GM12878 (cell line): ENCODE measurements around the gene NPAS3. TPM values are rescaled to one million over a fixed set of nuclear protein-coding genes. Genes with fewer than 3 reads are reported as not detected.

Experiments
- ATAC-seq: fragments of 200-7000 bp; cut with Tn5 transposase; 3 replicates; pipeline ENCODE4 v1.9.1; 2020; ENCODE audit warnings: mild to moderate bottlenecking, moderate library complexity
- BruUV-seq: library from RNA; stranded (reverse); fragments of 400-500 nt; replicated peaks from 2 replicates; lab custom pipeline; 2021; lab: Mats Ljungman, UMichigan
- CTCF ChIA-PET: fragments of 300-600 bp; sonication (Branson Sonifier 250); formaldehyde crosslinking; extraction: SDS; loops from one replicate; lab custom pipeline; 2021; ENCODE audit warnings: inconsistent platforms; lab: Yijun Ruan, JAX
- POLR2A ChIA-PET: fragments of 350-600 bp; formaldehyde crosslinking; extraction: SDS; loops from one replicate; lab custom pipeline; 2021; ENCODE audit warnings: inconsistent platforms; lab: Charles Lee
- RAD21 ChIA-PET: fragments of 300-600 bp; sonication (Branson Sonifier 250); formaldehyde crosslinking; loops from one replicate; lab custom pipeline; 2023; ENCODE audit warnings: antibody characterized with exemption; ENCODE audit not compliant: unreplicated experiment; lab: Charles Lee
- SMC1A ChIA-PET: fragments of 300-600 bp; sonication (Branson Sonifier 250); formaldehyde crosslinking; loops from one replicate; lab custom pipeline; 2023; ENCODE audit not compliant: unreplicated experiment, uncharacterized antibody; lab: Charles Lee
- DNase-seq: peaks from one replicate; pipeline ENCODE4 v3.0.0-alpha.2; 2011; ENCODE audit warnings: low read depth, low spot score
- FAIRE-seq: peaks from 3 replicates; lab custom pipeline; 2011; peaks lifted over from hg19 to GRCh38; lab: Jason Lieb, UNC
- H2AFZ ChIP-seq: 2 replicates; pipeline ENCODE4 v1.6.0; 2011; ENCODE audit warnings: low read depth, low read length, control low read depth; ENCODE audit not compliant: control insufficient read depth
- H3K27ac ChIP-seq: 2 replicates; pipeline ENCODE4 v1.5.1; 2011; ENCODE audit warnings: control low read depth; ENCODE audit not compliant: control insufficient read depth, insufficient read depth
- H3K27me3 ChIP-seq, 2 experiments: replicated peaks in 1 of 2; 2 replicates each; pipeline versions ENCODE4 v1.6.0 to v1.6.1; 2011; ENCODE audit warnings: low read length in 1 of 2; ENCODE audit not compliant: control insufficient read depth in 2 of 2, insufficient read depth in 2 of 2
- H3K36me3 ChIP-seq, 2 experiments: 2 replicates each; pipeline ENCODE4 v1.5.1; 2011; ENCODE audit warnings: low read length in 1 of 2; ENCODE audit not compliant: control insufficient read depth in 2 of 2, insufficient read depth in 2 of 2
- H3K4me1 ChIP-seq: 2 replicates; pipeline ENCODE4 v1.6.1; 2011; ENCODE audit warnings: mild to moderate bottlenecking, low read length, moderate library complexity, mixed read lengths; ENCODE audit not compliant: control insufficient read depth, insufficient read depth
- H3K4me2 ChIP-seq: 2 replicates; pipeline ENCODE4 v1.6.0; 2011; ENCODE audit warnings: control low read depth; ENCODE audit not compliant: control insufficient read depth, insufficient read depth
- H3K4me3 ChIP-seq: fragments of 200-600 bp; sonication (generic); 2 replicates; pipeline ENCODE4 v1.5.1; 2016
- H3K79me2 ChIP-seq: 2 replicates; pipeline ENCODE4 v1.6.0; 2011; ENCODE audit warnings: low read length; ENCODE audit not compliant: control insufficient read depth, insufficient read depth
- H3K9ac ChIP-seq: 2 replicates; pipeline ENCODE4 v1.8.0; 2011; ENCODE audit warnings: low read length, control low read depth, mixed read lengths; ENCODE audit not compliant: control insufficient read depth, insufficient read depth
- H3K9me3 ChIP-seq: replicated peaks from 3 replicates; pipeline ENCODE4 v1.5.1; 2011; ENCODE audit warnings: mild to moderate bottlenecking, low read length; ENCODE audit not compliant: control insufficient read depth, insufficient read depth
- H4K20me1 ChIP-seq: 2 replicates; pipeline ENCODE4 v1.6.0; 2011; ENCODE audit not compliant: control insufficient read depth, insufficient read depth
- CUX1 ChIP-seq: IDR thresholded peaks from 2 replicates; pipeline ENCODE4 v1.6.1; 2012; ENCODE audit warnings: improper control_type of control experiment, low read depth, low read length; ENCODE audit not compliant: insufficient replicate concordance
- EGR1 ChIP-seq, 2 experiments: IDR thresholded peaks; 1 replicate in 1 of 2; 2 replicates in 1 of 2; pipeline ENCODE4 v1.6.1; 2011 to 2012; ENCODE audit warnings: low read depth in 2 of 2, low read length in 2 of 2, borderline replicate concordance in 1 of 2, mild to moderate bottlenecking in 1 of 2, moderate library complexity in 1 of 2
- GABPA ChIP-seq: IDR thresholded peaks from 2 replicates; pipeline ENCODE4 v1.6.1; 2014; ENCODE audit warnings: antibody characterized with exemption, low read depth, mild to moderate bottlenecking, inconsistent platforms
- NR2C1 ChIP-seq: fragments of 450-650 bp; IDR thresholded peaks from 2 replicates; pipeline ENCODE4 v1.6.1; 2017; ENCODE audit warnings: antibody characterized with exemption, mild to moderate bottlenecking, moderate library complexity
- WGBS: methylation state at CpG from one replicate; pipeline ENCODE4 v1.1.6; 2016; ENCODE audit warnings: low lambda C conversion rate; ENCODE audit not compliant: insufficient replicate concordance, insufficient coverage; ENCODE audit errors: missing lambda C conversion rate; 5-methylcytosine and 5-hydroxymethylcytosine counted together
- in situ Hi-C: fragments of 300-500 bp; cut with MboI; formaldehyde crosslinking; loops from 9 replicates; pipeline ENCODE4 v1.14.3; 2018; ENCODE audit warnings: mixed read lengths
- intact Hi-C: fragments of 100-400 bp; cut with micrococcal nuclease; formaldehyde crosslinking; loops from one replicate; pipeline ENCODE4 v1.14.2; 2022; ENCODE audit not compliant: unreplicated experiment
- polyA plus RNA-seq, 11 experiments: library from polyadenylated mRNA; depleted of rRNA in 4 of 11; unstranded in 6 of 11; stranded (reverse) in 5 of 11; fragments of >200 nt; fragmentation: Nextera tagmentation in 4 of 11; fragmentation: Illumina TruSeq in 1 of 11; extraction: Ambion mirVana in 4 of 11; extraction: Trizol in 1 of 11; gene quantifications; 1 replicate in 1 of 11; 2 replicates in 10 of 11; pipeline versions ENCODE4 v1.2.1 to v1.2.3, GENCODE V29; 2011 to 2016; ENCODE audit warnings: inconsistent platforms in 2 of 11, missing spikeins in 2 of 11, low read depth in 1 of 11
- total RNA-seq, 4 experiments: library from RNA; depleted of rRNA in 3 of 4; stranded (reverse); fragments of >200 nt in 3 of 4; fragmentation: Illumina TruSeq in 1 of 4; extraction: Trizol in 1 of 4; gene quantifications; 2 replicates each; pipeline versions ENCODE4 v1.2.1 to v1.2.3, GENCODE V29; 2013 to 2021
- TF ChIP-seq, protein P1 (sequence below): IDR thresholded peaks from 2 replicates; pipeline ENCODE4 v1.6.1; 2011; ENCODE audit warnings: borderline replicate concordance, low read depth, mild to moderate bottlenecking, moderate library complexity, low read length; ENCODE audit not compliant: insufficient read depth, poor library complexity, severe bottlenecking

NPAS3 gene
- total and polyA plus RNA-seq, 10 of the 15 experiments (the other 5 are each of a cell fraction or from before 2014, with no cell fraction given), result under 0.01 to 2.7 (median 0.03) TPM; not detected in 6

GRCh38 chr14:33490555-33490954, 551.9 kb downstream of the NPAS3 start:
- WGBS, result 15% methylated on average over 4 of the region's 4 CpGs
- no TSS peak for BruUV-seq
- RAD21 ChIA-PET, result interaction anchor here (0.9 to 5.0 kb wide), 2 partner anchors 10 to 20 kb away, joined by 3 to 26 read pairs; no protein-coding TSS in a partner anchor
- H3K36me3 ChIP-seq, result no peaks in the 10 kb centered on the region
- no peaks in the 10 kb centered on the region; a peak in 1 of 4 replicates for H3K27me3 ChIP-seq
- CTCF ChIA-PET, result interaction anchor here (0.6 to 3.6 kb wide), 3 partner anchors 10 to 350 kb away, joined by 3 to 14 read pairs (median 12); no protein-coding TSS in a partner anchor
- no peaks in the 10 kb centered on the region for H3K79me2 ChIP-seq
- H3K4me1 ChIP-seq, result no peaks in the 10 kb centered on the region
- no peak overlapping the region for H2AFZ ChIP-seq
- DNase-seq, result no peak
- H3K9ac ChIP-seq, result no peak overlapping the region
- SMC1A ChIA-PET, result interaction anchor here (0.6 to 10.5 kb wide), 9 partner anchors 11 to 649 kb away, joined by 3 to 120 read pairs (median 5); no protein-coding TSS in a partner anchor
- no peak overlapping the region for H3K4me2 ChIP-seq
- in situ Hi-C loops, result no loop called here
- FAIRE-seq, result no peak
- ATAC-seq, result no peak
- H4K20me1 ChIP-seq, result no peaks in the 10 kb centered on the region
- H3K27ac ChIP-seq, result no peak overlapping the region
- H3K9me3 ChIP-seq, result no peaks in the 10 kb centered on the region
- POLR2A ChIA-PET, result interaction anchor here (0.7 to 1.2 kb wide), 5 partner anchors 9 to 43 kb away, joined by 3 read pairs; no protein-coding TSS in a partner anchor
- H3K4me3 ChIP-seq, result no peak overlapping the region
- intact Hi-C loops, result no loop called here
- TF ChIP-seq EGR1 (IDR thresholded peaks at IDR 0.05; ENCODE audit: borderline replicate concordance in 1 of 2, low read depth in 2 of 2, low read length in 2 of 2), result no peak
- no peak for TF ChIP-seq CUX1
- TF ChIP-seq NR2C1, result no peak
- no peak for TF ChIP-seq GABPA
- TF ChIP-seq, protein P1, sequence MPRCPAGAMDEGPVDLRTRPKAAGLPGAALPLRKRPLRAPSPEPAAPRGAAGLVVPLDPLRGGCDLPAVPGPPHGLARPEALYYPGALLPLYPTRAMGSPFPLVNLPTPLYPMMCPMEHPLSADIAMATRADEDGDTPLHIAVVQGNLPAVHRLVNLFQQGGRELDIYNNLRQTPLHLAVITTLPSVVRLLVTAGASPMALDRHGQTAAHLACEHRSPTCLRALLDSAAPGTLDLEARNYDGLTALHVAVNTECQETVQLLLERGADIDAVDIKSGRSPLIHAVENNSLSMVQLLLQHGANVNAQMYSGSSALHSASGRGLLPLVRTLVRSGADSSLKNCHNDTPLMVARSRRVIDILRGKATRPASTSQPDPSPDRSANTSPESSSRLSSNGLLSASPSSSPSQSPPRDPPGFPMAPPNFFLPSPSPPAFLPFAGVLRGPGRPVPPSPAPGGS, result no peak
